LNCAP (cell line): ENCODE measurements around the gene B3GNT5.

Source experiments
- CTCF ChIP-seq: fragments of 450-650 bp; IDR thresholded peaks from 2 replicates; pipeline ENCODE4 v1.5.1; 2017; ENCODE audit warnings: mild to moderate bottlenecking

B3GNT5 gene

DNA sequence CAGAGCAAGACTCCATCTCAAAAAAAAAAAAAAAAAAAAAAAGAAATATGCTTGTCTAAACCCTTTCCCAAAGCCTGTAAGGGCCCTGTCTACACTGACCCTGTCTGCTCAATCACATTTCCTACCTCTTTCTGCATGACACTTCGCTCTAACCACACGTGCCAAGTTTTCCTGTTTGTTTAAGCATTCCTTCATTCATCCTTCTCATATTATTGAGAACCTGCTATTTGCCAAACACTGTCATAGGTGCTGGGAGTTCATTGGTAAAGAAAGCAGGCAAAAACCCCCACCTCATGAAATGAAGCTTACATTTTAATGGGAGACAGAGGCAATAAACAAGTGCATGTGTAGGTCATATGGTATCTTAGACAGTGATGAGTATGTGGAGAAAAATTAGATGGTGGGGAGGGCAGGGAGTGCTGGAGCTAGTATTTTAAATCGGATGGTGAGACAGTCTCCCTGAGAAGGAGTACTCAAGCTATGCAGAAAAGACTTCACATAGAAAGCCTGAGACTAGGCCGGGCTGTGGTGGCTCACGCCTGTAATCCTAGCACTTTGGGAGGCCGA lies 48.0 kb downstream of the B3GNT5 start:
- TF ChIP-seq CTCF, result no peak

DNA sequence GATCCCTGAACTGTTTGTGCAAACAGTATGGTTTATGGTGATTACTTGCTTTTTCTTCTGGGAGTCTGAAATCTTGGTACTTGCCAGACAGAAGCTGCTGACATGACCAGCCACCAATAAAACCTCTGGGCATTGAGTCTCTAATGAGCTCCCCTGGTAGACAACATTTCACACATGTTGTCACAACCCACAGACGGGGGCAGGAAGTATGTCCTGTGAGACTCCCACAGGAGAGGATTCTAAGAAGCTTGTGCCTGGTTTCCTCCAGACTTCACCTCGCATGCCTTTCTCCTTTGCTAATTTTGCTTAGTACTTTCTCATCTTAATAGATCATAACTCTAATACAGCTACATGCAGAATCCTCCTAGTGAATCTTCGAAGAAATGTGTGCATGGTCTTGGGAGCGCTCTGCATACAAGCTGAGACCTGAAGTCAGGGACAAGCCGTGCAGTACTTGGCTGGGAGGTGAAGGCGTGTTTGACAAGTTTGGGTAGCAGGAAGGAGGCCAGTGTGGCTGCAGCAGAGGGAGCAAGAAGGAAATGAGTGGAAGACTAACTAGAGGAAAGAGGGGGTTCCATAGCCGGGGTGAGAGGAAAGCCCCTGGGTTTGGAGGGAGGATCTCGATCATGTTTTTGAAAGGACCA lies 49.0 kb downstream of the B3GNT5 start:
- no peak for TF ChIP-seq CTCF

DNA sequence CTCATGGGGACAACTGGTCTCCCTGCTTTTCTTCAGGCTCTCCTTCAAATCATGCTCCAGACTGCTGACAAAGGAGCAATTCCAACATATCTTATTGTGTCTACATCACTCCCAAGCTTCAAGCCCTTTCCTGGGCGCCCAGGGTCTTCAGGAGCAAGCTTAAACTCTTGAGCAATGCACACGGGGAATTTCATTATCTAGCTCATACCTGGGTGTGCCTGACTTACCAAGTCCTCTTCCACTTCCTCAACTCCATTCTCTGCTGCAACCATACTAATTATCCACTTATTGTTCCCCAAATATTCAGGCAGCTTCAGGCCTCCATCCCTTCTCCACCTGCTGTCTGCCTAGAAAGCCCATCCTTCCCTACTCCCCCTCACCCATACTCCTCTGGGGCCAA lies 50.6 kb downstream of the B3GNT5 start:
- no peak for TF ChIP-seq CTCF

GRCh38 chr3:183306798-183307671 lies 54.0 kb downstream of the B3GNT5 start:
- TF ChIP-seq CTCF, result no peak

DNA sequence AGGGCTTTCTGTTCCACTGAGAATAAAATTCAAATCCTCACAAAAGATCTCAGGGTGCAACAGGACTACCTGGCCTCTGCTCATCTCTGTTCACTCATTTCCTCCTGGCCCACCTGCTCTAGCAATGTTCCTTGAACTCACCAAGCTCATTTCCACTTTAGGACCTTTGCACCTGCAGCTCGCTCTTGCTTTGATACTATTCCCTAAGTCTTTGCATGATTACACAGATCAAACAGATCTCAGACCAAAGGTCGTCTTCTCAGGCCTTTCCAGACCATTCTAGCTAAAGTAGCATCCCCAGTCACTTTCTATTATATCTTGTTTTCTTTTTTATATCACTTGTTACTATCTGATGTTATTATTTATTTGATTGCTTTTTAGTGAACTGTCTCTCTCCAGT lies 54.7 kb downstream of the B3GNT5 start:
- TF ChIP-seq CTCF, result no peak

- TF ChIP-seq CTCF, result no peak
Observed at GRCh38 chr3:183308751-183309150, 55.7 kb downstream of the B3GNT5 start.

DNA sequence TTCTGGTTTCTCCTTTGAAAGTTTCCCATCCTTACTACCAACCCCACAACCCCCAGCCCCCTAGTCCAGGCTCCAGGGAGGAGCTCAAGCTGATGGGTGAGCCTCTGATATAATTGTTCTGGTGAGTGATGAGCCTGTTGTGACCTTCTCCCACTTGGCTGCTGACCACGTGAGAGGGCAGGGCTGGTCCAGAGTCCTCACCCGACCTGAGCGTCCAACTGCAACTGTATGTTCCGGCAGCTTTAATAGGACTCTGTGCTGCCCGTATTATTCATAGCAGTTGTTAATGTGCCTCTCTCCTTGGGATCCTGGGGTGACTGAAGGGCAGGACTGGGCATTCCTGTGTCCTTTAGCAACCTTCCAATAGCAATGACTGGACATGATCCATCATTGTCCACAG lies 56.2 kb downstream of the B3GNT5 start:
- TF ChIP-seq CTCF, result no peak
